Stimulated activated CD4-positive, alpha-beta T cell treated with anti-CD3 and anti-CD28 coated beads, Interleukin-15, amount 100 ng/mL, for 24 hours (primary cell): ENCODE results near the gene PEX19.

Experiments used
- DNase-seq: peaks from one replicate; pipeline ENCODE4 v3.0.0-alpha.2; 2020

The PEX19 gene

DNA sequence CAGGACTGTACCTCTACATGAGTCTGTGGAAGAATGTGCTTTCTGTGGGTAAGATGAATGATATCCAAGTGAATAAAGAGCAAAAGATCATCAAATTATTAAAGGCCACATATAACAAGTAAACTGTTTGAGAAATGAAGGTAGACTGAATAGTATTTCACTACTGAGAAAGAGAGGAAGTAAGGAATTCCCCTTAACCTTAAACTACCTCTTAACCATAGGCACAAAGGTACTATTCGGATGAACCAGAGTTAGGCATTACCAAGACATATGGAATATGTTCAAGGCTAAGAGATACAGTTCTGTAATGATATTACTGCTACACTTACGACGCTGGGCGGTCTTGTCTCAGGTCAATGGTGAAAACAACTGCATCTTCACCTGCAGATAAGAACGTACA, 48.1 kb downstream of the PEX19 start:
- DNase-seq = no peak

DNA sequence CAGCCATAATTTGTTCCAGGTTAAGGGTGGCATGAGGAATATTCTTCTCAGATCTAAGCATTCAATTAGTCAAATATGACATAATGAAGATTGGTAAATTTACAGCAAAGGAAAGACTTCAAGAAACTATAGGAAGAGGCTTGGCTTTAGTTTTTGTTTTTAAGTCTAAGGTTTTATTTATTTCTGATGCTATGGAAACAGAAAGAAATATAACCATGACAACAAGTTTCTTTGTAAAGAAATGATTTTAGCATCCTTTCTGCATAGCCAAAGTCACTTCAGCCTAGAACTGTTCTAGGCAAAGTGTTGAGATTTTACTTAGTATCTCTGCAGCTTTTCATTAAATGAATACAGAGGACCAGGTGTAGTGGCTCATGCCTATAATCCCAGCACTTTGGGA, 52.0 kb downstream of the PEX19 start:
- no peak for DNase-seq

DNA sequence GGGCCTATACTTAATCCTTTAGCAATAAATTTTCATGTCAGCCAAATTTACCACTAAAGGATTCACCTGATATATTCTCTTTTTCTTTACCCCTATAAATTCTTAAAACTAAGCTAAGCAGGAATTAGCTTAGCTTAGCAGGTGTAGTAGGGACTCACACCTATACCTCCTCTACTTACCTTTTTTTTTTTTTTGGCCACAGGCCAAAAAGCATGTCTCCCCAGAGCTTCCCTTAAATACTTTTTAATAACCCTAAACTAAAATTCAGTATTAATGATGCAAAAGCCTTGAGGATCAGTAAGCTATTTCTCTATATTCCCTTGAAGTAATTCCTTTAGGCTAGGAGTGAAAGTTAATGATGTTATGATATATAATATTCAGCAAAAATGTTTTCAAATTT, 56.5 kb downstream of the PEX19 start:
- DNase-seq = no peak

DNA sequence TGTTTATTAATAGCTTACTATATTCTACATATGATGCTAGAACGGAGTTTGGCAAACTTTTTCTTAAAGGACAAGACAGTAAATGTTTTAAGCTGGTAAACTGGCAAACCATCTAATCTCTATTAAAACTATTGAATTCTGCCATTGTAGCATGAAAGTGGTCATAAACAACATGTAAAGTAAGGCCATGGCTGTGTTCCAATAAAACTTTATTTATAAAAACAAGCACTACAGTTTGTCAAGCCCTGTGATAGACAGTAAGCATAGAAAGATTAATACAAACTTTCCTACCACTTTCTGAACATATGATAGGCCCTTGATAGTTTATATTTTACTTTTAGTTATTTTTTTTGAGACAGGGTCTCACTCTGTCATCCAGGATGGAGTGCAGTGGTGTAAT, 57.4 kb downstream of the PEX19 start:
- DNase-seq = no peak

- no peak for DNase-seq
These were observed 57.9 kb downstream of the PEX19 start for GRCh38 chr1:160227034-160227433.
